GM20431 (cell line): ENCODE data around the gene SEC23IP.

Experiments
- in situ Hi-C: fragments of 300-500 bp; cut with MseI, MboI; formaldehyde crosslinking; loops from one replicate; pipeline ENCODE4 v1.15.0; 2020; ENCODE audit warnings: low sequenced_read_pairs; ENCODE audit not compliant: unreplicated experiment

Gene SEC23IP

GRCh38 chr10:119892188-119893065, at the start of gene SEC23IP:
TSS of gene SEC23IP (plus strand) at chr10:119892730. CDS start at chr10:119892783, 53 bp downstream.
- in situ Hi-C loops: no loop called here

GRCh38 chr10:119845656-119846055, 46.9 kb upstream of the SEC23IP start:
- in situ Hi-C loops: no loop called here

- in situ Hi-C loops: no loop called here
These were observed 43.3 kb upstream of the SEC23IP start for GRCh38 chr10:119849031-119849789.

GRCh38 chr10:119849944-119850343, 42.6 kb upstream of the SEC23IP start:
- in situ Hi-C loops: loop anchor here (25.0 kb wide), 1 partner anchor 163 kb away; no protein-coding TSS in a partner anchor

GRCh38 chr10:119852277-119852676, 40.3 kb upstream of the SEC23IP start:
- in situ Hi-C loops: loop anchor here (25.0 kb wide), 1 partner anchor 165 kb away; no protein-coding TSS in a partner anchor

- in situ Hi-C loops: loop anchor here (25.0 kb wide), 1 partner anchor 166 kb away; no protein-coding TSS in a partner anchor
These were observed 39.7 kb upstream of the SEC23IP start for GRCh38 chr10:119852822-119853221.

GRCh38 chr10:119853574-119853973, 39.0 kb upstream of the SEC23IP start:
- in situ Hi-C loops: loop anchor here (25.0 kb wide), 1 partner anchor 166 kb away; no protein-coding TSS in a partner anchor

GRCh38 chr10:119858063-119858462, 34.5 kb upstream of the SEC23IP start:
- in situ Hi-C loops: loop anchor here (25.0 kb wide), 1 partner anchor 171 kb away; no protein-coding TSS in a partner anchor

- in situ Hi-C loops: loop anchor here (25.0 kb wide), 1 partner anchor 172 kb away; no protein-coding TSS in a partner anchor
These were observed 32.9 kb upstream of the SEC23IP start for GRCh38 chr10:119859420-119860258.

GRCh38 chr10:119860866-119861607, 31.5 kb upstream of the SEC23IP start:
- in situ Hi-C loops: loop anchor here (25.0 kb wide), 1 partner anchor 174 kb away; no protein-coding TSS in a partner anchor

- in situ Hi-C loops: loop anchor here (25.0 kb wide), 1 partner anchor 175 kb away; no protein-coding TSS in a partner anchor
These were observed 30.0 kb upstream of the SEC23IP start for GRCh38 chr10:119862524-119862923.

- in situ Hi-C loops: loop anchor here (25.0 kb wide), 1 partner anchor 177 kb away; no protein-coding TSS in a partner anchor
These were observed 28.5 kb upstream of the SEC23IP start for GRCh38 chr10:119863951-119864565.

- in situ Hi-C loops: loop anchor here (25.0 kb wide), 1 partner anchor 178 kb away; no protein-coding TSS in a partner anchor
These were observed 26.8 kb upstream of the SEC23IP start for GRCh38 chr10:119865699-119866240.

GRCh38 chr10:119867317-119867716, 25.2 kb upstream of the SEC23IP start:
- in situ Hi-C loops: loop anchor here (25.0 kb wide), 1 partner anchor 180 kb away; no protein-coding TSS in a partner anchor

GRCh38 chr10:119869398-119869797, 23.1 kb upstream of the SEC23IP start:
- in situ Hi-C loops: loop anchor here (25.0 kb wide), 1 partner anchor 182 kb away; no protein-coding TSS in a partner anchor

- in situ Hi-C loops: loop anchor here (25.0 kb wide), 1 partner anchor 185 kb away; no protein-coding TSS in a partner anchor
These were observed 20.5 kb upstream of the SEC23IP start for GRCh38 chr10:119871881-119872609.

GRCh38 chr10:119872610-119872859, 20.0 kb upstream of the SEC23IP start, which contains the start of gene MCMBP:
TSS of gene MCMBP (minus strand) at chr10:119872843. CDS start at chr10:119872584, 259 bp downstream.
- in situ Hi-C loops: loop anchor here (25.0 kb wide), 1 partner anchor 185 kb away; no protein-coding TSS in a partner anchor
